GM18508 (cell line): ENCODE measurements around the gene AXL.
"Not testable (repeated sequence)": the region's sequence is repeated elsewhere in the genome, so short reads cannot be mapped to it uniquely, and the experiment has no call there.

Source experiments
- ATAC-seq: cut with Tn5 transposase; IDR thresholded peaks from one replicate; pipeline ENCODE4 v1.9.1; 2021; ENCODE audit warnings: moderate number of reproducible peaks; ENCODE audit not compliant: insufficient read depth, unreplicated experiment

AXL gene

DNA sequence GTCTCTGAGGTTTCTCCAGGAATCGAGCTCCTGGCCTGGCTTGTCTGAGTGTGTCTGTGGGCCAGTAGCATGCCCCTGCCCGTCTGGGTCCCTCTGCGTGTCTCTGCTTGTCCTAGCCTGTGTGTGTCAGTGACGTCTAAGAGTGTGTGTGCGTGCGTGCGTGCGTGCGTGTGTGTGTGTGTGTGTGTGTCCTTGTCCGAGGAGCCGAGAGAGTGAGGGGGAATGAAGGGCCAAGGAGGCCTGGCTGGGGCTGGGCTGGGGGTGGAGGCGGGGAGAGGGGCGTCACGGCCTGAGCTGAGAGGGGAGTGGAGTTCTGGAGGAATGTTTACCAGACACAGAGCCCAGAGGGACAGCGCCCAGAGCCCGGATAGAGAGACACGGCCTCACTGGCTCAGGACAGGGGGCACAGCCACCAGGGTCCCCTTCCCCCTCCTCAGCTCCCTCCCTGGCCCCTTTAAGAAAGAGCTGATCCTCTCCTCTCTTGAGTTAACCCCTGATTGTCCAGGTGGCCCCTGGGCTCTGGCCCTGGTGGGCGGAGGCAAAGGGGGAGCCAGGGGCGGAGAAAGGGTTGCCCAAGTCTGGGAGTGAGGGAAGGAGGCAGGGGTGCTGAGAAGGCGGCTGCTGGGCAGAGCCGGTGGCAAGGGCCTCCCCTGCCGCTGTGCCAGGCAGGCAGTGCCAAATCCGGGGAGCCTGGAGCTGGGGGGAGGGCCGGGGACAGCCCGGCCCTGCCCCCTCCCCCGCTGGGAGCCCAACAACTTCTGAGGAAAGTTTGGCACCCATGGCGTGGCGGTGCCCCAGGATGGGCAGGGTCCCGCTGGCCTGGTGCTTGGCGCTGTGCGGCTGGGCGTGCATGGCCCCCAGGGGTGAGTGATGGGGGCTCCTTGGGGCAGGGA lies at the start of gene AXL:
AXL (plus strand) TSS at position 609 of the 893 bp plus-strand sequence; CDS start at position 779, 170 bp downstream.
- ATAC-seq: no peak

DNA sequence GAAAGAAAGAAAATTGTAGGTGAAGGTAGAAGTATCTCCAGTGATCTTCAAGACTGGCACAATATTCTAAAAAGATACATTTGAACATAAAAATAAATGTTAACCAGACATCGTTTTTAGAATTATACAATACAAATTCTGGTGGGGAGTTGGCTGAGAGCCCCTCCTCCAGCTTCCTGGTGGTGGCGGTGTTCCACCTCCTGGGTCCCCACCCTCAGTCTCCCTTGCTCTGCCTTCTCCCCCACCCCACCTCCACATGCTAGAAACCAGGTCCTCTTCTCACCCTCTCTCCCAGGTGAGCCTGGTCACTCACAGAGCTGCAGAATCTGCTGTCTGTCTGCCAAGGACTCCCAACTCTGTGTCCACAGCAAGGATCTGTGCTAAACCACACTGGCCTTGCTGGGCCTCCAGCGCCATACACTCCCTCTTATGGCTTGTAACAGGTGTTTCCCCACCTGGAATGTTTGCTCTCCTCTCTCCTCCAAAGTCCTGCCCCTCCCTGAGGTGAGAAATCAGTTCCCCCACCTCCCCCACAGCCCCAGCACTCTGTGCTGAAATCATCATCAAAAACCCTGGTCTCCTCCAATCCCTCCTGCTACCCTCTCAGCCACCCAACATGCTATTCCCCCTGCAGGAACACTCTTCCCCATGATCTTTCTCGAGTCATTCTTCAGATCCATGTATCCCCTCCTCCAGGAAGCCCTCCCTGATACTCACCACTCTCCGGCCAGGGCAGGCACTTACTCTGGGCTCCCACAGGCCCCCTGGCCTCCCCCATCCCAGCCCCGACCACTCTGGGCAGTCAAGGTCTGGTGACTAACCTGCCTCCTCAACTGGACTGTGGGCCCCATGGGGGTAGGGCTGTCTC lies 46.5 kb upstream of the AXL start:
- no peak for ATAC-seq

DNA sequence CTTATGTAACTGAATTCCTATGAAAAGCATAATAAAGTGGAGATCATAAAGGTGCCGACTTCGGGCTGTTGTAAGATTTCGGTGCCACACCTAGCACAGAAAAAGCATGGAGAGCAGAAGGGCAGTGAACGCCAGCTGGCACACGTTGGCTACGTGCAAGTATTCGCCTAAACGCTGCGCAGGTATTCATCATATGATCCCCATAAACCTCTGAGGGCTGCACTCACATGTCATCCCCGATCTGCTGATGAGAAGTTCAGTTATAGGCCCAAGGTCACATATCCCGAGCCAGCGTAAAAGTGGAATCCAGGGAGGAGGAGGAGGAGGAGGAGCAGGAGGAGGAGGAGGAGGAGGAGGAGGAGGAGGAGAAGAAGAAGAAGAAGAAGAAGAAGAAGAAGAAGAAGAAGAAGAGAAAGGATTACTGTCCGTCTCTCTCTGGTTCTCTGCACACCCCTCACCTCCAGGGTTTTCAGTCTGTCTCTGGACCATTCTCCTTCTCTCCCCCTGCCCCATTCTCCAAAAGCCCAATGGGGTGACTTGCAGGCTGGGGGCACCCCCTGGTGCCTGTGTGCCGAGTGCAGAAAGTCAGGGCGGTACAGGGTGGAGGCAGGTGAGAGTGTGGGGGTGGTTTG lies 44.6 kb upstream of the AXL start:
- no peak for ATAC-seq

DNA sequence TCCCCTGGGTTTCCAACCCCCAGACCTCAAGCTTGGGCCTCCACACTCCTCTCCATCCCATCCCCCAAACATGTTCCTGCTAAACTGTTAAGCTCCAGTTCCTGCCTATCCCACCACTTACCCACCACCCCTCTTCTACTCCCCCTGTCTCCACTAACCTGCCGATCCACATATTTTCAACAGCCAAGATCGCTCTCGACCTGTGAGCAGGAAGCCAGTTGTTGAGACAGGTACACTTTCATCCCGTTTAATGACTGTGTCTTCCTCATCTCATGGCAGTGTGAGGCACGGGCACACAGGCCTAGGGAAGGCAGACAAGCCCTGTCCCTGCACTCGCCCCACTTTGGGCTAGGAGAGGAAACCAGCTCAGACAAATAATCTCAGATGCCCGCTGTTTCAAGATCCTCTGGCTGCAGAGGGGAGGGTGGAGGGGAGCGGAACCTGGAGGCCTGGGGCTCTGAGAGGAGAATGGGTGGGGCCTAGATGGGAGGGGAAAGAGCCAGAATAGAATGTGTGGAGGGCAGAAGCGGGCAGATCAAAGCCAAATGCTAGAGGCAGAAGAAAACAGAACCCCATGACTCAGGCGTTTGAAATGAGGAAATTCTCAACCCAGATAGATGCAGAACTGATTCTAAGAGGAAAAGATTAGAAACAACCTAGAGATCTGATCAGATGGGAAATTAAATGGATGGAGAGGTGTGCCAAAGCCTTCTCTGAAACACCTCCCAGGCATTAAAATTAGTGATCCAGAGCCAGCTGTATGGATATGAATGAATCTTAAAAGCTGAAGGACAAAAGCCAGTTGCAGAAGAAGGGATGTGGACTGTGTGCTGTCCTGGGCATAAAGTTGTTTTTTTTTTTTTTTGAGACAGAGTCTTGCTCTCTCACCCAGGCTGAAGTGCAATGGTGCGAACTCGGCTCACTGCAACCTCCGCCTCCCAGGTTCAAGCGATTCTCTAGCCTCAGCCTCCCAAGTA lies 42.9 kb upstream of the AXL start:
- ATAC-seq: no peak

DNA sequence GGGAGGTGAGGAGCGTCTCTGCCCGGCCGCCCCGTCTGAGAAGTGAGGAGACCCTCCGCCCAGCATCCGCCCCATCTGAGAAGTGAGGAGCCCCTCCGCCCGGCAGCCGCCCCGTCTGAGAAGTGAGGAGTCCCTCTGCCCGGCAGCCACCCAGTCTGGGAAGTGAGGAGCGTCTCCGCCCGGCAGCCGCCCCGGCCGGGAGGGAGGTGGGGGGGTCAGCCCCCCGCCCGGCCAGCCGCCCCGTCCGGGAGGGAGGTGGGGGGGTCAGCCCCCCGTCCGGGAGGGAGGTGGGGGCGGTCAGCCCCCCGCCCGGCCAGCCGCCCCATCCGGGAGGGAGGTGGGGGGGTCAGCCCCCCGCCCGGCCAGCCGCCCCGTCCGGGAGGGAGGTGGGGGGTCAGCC lies 38.9 kb upstream of the AXL start:
- not testable (repeated sequence) for ATAC-seq

DNA sequence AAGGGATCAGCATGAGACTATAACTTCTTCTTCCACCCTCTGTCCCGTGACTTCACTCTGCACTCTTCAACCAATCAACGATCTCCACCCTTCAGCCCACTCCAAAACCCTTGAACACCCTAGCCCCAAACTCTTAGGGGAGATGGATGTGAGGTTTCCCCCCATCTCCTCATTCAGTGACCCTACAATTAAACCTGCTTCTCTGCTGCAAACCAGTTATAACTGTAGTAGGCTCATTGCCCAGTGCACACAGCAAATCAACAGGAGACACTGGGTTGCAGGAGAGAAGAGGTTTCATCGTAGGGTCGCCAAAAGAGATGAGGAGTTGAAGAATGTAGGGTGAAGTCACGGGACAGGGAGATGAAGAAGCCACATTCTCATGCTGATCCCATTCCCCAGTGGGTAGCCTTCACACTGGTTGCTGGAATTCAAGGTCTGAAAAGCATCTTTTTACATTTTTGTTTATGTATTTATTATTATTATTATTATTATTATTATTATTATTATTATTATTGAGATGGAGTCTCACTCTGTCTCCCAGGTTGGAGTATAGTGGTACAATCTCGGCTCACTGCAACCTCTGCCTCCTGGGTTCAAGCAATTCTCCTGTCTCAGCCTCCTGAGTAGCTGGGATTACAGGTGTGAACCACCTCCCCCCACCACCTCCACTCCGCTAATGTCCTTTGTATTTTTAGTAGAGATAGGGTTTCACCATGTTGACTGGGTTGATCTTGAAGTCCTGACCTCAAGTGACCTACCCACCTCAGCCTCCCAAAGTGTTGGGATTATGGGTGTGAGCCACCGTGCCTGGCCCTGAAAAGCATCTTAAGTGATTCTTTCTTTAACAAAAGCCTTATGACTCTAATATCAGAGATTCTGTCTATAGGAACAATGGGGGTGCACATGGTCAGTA lies 31.8 kb upstream of the AXL start:
- ATAC-seq: no peak

DNA sequence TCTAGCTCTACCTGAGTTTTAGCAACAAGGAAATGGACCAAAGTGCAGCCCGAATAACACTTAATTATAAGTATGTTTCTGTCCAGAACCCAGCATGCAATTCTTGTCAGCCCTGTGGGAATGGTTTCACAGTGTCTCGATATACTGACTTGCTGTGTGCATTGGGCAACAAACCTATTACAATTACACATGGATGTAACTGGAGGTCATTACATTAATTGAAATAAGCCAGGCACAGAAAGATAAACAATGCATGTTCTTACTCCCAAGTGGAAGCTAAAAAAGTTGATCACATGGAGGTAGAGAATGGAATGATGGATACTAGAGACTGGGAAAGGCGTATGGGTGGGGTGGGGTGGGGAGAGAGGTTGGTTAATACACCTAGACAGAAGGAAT lies 31.1 kb upstream of the AXL start:
- ATAC-seq: no peak

DNA sequence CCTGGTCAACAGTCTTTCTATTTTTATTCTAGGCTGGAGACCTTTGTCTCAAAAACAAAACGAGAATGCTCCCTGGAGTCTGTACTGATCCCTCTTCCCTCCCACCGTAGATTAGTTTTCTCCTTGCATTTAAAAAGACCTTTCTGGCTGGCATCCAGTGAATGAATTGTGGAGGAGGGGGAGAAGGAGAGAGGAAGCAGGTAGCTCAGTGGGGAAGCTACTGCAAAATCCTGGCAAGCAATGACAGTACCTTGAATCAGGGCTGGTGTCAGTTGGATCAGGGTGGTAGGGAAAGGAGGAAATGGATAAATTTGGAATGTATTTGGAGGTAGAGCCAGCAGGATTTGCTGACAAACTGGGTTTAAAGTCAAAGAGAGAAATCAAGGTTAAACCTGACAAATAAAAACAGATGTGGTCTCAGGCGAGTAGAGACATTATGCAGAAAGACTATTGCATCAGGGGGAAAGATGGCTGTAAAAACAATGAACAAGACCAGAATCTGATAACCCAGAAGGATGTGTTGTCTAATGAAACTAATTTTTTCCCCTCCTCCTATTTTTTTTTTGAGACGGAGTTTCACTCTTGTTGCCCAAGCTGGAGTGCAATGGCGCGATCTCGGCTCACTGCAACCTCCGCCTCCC lies 29.5 kb upstream of the AXL start:
- no peak for ATAC-seq

DNA sequence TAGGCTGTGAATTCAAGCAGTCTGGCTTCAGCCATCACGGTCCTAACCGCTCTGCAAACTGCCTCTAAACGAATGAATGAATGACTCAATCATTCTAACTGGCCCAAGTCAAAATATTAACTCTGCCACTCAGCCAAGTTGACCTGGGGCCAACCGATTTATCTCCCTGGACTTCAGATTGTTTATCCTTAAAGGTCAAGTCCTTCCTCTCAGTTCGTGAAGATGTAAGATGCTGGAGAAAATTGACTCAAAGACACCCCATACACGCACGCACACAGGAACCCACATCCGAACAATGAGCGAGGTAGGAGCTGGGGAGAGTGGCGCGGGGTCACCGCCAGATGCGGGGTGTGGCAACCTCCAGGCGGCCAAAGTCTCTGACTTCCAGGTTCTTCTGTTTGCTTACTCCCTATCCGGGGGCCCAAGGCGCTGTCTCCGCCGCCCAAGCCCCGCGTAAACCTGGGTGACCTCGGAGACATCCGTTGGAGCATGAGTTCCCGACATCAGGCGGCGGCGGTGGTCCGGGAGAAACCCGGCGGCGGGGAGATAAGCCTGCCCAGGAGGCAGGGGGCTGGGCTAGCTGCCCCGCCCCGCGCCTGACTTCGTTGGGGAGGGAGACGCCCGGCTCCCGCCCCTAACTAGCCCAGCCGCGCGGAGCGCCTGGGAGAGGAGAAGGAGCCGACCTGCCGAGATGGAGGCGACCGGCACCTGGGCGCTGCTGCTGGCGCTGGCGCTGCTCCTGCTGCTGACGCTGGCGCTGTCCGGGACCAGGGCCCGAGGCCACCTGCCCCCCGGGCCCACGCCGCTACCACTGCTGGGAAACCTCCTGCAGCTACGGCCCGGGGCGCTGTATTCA lies 26.2 kb upstream of the AXL start, which contains the start of gene CYP2S1:
CYP2S1 (plus strand) TSS at position 646 of the 856 bp plus-strand sequence; CDS start at position 692, 46 bp downstream.
- no peak for ATAC-seq

DNA sequence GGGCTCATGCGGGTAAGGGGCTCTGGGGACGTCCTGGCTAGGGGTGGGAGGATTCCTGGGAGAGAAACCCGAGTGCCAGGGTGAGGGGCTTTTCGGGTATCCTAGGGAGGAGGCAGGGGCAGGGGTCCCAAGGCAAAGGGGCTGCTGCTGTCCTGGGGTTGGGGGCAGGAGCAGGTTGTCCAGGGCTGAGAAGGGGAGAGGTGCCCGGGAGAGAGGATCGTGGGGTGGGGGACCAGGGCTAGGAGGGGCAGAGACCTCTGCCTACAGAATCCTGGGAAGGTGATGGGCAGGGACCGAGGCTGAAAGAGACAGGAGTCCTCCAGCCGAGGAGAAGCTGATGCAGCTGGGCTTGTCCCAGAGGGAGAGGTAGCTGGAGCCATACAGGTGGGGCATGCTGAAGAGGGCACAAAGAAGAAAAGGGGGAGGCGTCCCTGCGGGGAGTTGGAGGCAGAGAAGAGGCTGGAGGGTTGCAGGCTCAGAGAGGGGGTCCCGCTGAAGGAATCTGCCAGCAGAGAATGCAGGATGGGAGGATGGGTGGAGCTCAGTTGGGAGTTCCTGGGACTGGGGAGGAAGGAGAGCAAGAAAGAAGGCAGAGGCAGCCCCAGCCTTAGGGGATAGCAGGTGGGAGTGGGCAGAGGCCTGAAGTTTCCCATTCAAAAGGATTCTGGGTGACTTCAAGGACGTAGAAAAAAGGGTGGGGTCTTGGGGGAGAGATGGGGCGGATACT lies 25.4 kb upstream of the AXL start:
- ATAC-seq: no peak

DNA sequence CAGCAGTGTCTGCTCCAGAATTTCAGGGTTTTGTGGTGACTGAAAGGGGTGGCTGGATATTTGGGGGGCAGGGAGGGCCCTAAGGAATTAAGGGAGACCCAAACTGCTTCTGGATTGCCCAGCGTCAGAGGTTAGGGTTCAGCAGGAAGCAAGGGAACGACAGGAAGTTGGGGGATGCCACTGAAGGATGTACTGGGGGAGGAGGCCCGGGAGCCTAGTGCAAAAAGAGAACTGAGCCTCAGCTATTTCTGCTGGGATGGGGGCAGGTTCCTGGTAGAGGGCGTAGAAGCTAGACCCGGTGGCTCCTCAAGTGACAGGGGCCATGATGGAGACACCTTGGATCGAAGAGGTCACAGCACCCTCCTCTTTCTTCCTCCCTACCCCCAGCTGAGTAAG lies 24.9 kb upstream of the AXL start:
- ATAC-seq: no peak

DNA sequence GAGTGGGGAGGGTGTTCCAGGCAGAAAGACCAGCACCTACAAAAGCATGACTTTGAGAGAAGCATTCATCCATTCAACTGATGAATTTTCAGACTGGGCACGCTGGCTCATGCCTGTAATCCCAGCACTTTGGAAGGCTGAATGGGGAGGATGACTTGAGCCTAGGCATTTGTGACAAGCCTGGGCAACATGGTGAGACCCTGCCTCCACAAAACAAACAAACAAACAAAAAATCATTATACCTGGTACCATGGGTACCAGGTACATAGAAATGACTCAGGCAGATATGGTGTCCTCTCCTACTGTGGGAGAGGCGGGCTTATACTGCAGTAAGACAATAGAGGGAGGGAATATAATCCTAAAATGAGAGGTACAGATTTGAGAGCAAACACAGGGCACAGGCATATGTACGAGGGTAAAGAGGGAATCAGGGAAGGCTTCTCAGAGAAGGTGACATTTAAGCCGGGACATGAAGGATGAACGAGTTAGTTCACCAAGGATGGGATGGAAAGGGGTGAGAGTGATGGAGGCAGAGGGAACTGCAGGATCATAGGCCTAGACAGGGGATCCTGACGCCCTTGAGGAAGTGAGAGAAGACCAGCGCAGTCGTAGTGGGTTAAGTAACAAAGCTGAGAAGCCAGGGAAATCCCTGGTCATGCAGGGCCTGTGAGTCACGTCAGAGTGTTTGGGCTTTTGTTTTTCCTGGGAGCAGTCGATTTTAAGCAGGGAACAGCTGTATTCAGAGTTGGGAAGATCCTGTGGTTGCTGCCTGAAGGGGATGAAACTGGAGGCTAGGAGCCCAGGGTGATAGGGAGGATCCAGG lies 23.1 kb upstream of the AXL start:
- no peak for ATAC-seq

DNA sequence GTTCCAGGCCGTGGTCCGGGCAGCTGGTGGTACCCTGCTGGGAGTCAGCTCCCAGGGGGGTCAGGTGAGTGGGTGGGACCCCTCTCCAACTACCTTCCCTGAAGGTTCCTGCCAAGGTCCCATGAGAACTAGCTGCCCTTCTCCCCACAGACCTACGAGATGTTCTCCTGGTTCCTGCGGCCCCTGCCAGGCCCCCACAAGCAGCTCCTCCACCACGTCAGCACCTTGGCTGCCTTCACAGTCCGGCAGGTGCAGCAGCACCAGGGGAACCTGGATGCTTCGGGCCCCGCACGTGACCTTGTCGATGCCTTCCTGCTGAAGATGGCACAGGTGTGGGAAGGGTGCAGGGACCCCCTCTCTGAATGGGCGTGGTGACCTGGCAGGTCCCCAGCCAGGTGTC lies 20.5 kb upstream of the AXL start:
- no peak for ATAC-seq

DNA sequence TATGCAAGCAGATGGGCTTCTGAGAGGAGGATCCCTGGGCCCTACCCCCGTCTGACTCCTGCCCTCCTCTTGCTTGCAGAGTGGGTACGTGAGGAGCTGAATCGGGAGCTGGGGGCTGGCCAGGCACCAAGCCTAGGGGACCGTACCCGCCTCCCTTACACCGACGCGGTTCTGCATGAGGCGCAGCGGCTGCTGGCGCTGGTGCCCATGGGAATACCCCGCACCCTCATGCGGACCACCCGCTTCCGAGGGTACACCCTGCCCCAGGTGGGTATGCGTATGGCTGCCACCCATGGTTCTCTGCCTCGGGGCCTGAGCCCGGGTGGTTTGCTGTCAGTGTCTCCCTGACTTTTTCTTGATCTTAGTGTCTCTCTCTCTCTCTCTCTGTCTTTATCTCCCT lies 15.7 kb upstream of the AXL start:
- no peak for ATAC-seq

DNA sequence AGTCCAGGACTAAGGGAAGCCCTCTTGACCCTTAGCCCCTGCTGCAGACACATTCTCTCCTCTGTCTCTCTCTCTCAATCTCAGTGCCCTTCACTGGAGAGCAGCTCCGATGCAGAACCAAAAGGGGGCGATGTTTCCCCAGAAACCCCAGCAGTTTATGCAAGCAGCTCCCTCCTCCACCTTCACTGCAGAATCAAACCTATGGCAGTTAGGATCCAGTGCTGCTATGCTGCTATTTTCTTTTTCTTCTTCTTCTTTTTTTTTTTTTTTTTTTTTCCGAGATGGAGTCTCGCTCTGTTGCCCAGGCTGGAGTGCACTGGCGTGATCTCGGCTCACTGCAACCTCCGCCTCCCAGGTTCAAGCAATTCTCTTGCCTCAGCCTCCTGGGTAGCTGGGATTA lies 14.7 kb upstream of the AXL start:
- ATAC-seq: not testable (repeated sequence)

DNA sequence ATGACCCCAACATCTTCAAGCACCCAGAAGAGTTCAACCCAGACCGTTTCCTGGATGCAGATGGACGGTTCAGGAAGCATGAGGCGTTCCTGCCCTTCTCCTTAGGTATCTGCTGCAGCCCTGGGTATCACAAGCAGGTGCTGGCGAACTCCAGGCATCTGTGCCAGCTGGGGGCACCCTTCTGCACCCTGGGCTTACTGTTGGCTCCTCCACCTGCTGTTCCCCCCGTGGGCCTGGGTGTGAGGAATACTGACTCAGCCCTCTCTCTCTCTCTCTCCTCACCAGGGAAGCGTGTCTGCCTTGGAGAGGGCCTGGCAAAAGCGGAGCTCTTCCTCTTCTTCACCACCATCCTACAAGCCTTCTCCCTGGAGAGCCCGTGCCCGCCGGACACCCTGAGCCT lies 13.0 kb upstream of the AXL start:
- no peak for ATAC-seq
